Neural cell (in vitro differentiated cells): Measurements from ENCODE around the gene UGGT2.

Source experiments
- CTCF ChIP-seq: fragments of 450-650 bp; IDR thresholded peaks from 2 replicates; pipeline ENCODE4 v1.5.1; 2014; ENCODE audit warnings: antibody characterized with exemption, mild to moderate bottlenecking, moderate library complexity; ENCODE audit not compliant: poor library complexity, severe bottlenecking
- EP300 ChIP-seq: fragments of 450-650 bp; conservative IDR thresholded peaks from 2 replicates; pipeline ENCODE4 v1.6.1; 2014; ENCODE audit warnings: antibody characterized with exemption, mild to moderate bottlenecking, moderate library complexity; ENCODE audit not compliant: poor library complexity, severe bottlenecking
- EZH2 ChIP-seq: fragments of 200-600, 300-800 bp; shearing (Covaris generic), sonication (generic); IDR thresholded peaks from 2 replicates; pipeline ENCODE4 v1.6.1; 2014; ENCODE audit warnings: antibody characterized with exemption, low read length, borderline replicate concordance, mild to moderate bottlenecking; ENCODE audit not compliant: insufficient read depth, poor library complexity, severe bottlenecking
- MXI1 ChIP-seq: fragments of 450-650 bp; conservative IDR thresholded peaks from 2 replicates; pipeline ENCODE4 v1.6.1; 2014; ENCODE audit warnings: antibody characterized with exemption, mild to moderate bottlenecking; ENCODE audit not compliant: poor library complexity, severe bottlenecking
- POLR2AphosphoS5 ChIP-seq: IDR thresholded peaks from 2 replicates; pipeline ENCODE4 v1.6.1; 2012
- RAD21 ChIP-seq: fragments of 450-650 bp; conservative IDR thresholded peaks from 2 replicates; pipeline ENCODE4 v1.6.1; 2014; ENCODE audit warnings: antibody characterized with exemption, mild to moderate bottlenecking, moderate library complexity
- REST ChIP-seq: IDR thresholded peaks from 2 replicates; pipeline ENCODE4 v1.6.1; 2012; ENCODE audit warnings: borderline replicate concordance
- SMC3 ChIP-seq: fragments of 450-650 bp; conservative IDR thresholded peaks from 2 replicates; pipeline ENCODE4 v1.6.1; 2014; ENCODE audit warnings: antibody characterized with exemption, mild to moderate bottlenecking, moderate library complexity; ENCODE audit not compliant: poor library complexity
- TAF1 ChIP-seq: IDR thresholded peaks from 2 replicates; pipeline ENCODE4 v1.6.1; 2012; ENCODE audit warnings: low read depth

- TF ChIP-seq CTCF (no peak), EP300 (no peak), EZH2 (no peak), REST (no peak), POLR2AphosphoS5 (no peak), TAF1 (no peak), RAD21 (no peak), MXI1 (no peak), SMC3 (no peak)
These were observed 32.3 kb downstream of the UGGT2 start for GRCh38 chr13:96020931-96021330.
